ENCODE data around the gene DOCK4. TPM values are rescaled to one million over a fixed set of nuclear protein-coding genes. Genes with fewer than 3 reads are reported as not detected.

The DOCK4 gene
- total and polyA plus RNA-seq, 10 of the 15 experiments (the other 5 are each of a cell fraction or from before 2014, with no cell fraction given), result 0.03 to 0.73 (median 0.38) TPM

DNA sequence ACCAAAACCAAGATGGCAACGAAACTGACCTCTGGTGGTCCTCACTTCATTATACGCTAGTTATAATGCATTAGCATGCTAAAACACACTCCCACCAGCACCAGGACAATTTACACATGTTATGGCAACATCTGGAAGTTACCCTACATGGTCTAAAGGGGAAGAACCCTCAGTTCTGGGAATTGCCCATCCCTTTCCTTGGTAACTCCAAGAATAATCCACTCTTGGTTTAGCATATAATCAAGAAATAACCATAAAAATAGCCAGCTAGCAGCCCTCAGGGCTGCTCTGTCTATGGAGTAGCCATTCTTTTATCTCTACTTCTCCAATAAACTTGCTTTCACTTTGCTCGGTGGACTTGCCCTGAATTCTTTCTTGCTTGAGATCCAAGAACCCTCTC, 191.1 kb downstream of the DOCK4 start (continued):
- TF ChIP-seq, protein P1, sequence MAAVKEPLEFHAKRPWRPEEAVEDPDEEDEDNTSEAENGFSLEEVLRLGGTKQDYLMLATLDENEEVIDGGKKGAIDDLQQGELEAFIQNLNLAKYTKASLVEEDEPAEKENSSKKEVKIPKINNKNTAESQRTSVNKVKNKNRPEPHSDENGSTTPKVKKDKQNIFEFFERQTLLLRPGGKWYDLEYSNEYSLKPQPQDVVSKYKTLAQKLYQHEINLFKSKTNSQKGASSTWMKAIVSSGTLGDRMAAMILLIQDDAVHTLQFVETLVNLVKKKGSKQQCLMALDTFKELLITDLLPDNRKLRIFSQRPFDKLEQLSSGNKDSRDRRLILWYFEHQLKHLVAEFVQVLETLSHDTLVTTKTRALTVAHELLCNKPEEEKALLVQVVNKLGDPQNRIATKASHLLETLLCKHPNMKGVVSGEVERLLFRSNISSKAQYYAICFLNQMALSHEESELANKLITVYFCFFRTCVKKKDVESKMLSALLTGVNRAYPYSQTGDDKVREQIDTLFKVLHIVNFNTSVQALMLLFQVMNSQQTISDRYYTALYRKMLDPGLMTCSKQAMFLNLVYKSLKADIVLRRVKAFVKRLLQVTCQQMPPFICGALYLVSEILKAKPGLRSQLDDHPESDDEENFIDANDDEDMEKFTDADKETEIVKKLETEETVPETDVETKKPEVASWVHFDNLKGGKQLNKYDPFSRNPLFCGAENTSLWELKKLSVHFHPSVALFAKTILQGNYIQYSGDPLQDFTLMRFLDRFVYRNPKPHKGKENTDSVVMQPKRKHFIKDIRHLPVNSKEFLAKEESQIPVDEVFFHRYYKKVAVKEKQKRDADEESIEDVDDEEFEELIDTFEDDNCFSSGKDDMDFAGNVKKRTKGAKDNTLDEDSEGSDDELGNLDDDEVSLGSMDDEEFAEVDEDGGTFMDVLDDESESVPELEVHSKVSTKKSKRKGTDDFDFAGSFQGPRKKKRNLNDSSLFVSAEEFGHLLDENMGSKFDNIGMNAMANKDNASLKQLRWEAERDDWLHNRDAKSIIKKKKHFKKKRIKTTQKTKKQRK (IDR thresholded peaks at IDR 0.05; ENCODE audit: low read depth, low read length), result no peak
- TF ChIP-seq NFIC (IDR thresholded peaks at IDR 0.05; ENCODE audit: low read depth, low read length) (no peak), NBN (IDR thresholded peaks at IDR 0.05) (no peak), CBX5 (IDR thresholded peaks at IDR 0.05; ENCODE audit: low read depth) (no peak), MEF2A (IDR thresholded peaks at IDR 0.05; ENCODE audit: insufficient read depth, low read depth, low read length) (no peak)
- TF ChIP-seq, protein P2, sequence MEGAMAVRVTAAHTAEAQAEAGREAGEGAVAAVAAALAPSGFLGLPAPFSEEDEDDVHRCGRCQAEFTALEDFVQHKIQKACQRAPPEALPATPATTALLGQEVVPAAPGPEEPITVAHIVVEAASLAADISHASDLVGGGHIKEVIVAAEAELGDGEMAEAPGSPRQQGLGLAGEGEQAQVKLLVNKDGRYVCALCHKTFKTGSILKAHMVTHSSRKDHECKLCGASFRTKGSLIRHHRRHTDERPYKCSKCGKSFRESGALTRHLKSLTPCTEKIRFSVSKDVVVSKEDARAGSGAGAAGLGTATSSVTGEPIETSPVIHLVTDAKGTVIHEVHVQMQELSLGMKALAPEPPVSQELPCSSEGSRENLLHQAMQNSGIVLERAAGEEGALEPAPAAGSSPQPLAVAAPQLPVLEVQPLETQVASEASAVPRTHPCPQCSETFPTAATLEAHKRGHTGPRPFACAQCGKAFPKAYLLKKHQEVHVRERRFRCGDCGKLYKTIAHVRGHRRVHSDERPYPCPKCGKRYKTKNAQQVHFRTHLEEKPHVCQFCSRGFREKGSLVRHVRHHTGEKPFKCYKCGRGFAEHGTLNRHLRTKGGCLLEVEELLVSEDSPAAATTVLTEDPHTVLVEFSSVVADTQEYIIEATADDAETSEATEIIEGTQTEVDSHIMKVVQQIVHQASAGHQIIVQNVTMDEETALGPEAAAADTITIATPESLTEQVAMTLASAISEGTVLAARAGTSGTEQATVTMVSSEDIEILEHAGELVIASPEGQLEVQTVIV (IDR thresholded peaks at IDR 0.05; ENCODE audit: borderline replicate concordance, partially characterized antibody), result no peak

DNA sequence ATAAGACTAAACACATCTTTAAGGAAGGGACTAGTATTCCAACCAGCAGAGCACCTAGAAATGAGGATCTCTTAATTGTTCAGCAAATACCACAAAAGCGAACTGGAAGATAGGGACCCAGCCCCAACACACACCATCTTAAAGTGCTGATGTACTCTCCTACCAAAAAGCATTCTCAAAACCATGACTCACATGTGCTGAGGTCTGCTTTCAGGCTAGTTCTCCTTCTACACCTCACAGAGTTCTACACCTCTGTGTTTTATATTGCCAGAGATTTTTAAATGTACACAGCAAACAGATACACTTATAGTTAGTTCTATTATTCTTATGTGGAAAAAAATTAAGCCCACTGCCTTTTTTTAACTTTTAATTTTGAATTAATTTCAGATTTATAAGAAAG, 191.9 kb downstream of the DOCK4 start:
- WGBS (ENCODE audit: insufficient coverage, insufficient replicate concordance, low lambda C conversion rate, missing lambda C conversion rate), result 100% methylated on average over 1 of the region's 1 CpG
- ATAC-seq (no peak), FAIRE-seq (no peak), DNase-seq (ENCODE audit: low read depth, low spot score) (no peak)
- H3K27ac ChIP-seq (ENCODE audit: control insufficient read depth, insufficient read depth), result no peak overlapping the region
- H3K79me2 ChIP-seq (ENCODE audit: control insufficient read depth, insufficient read depth, low read length), result no peaks in the 10 kb centered on the region
- H3K9me3 ChIP-seq (replicated peaks; ENCODE audit: control insufficient read depth, insufficient read depth, low read length), result no peaks in the 10 kb centered on the region
- no peaks in the 10 kb centered on the region for H4K20me1 ChIP-seq (ENCODE audit: control insufficient read depth, insufficient read depth)
- ChIA-PET CTCF (no interaction called here), RAD21 (ENCODE audit: unreplicated experiment) (no interaction called here), POLR2A (no interaction called here), SMC1A (ENCODE audit: uncharacterized antibody, unreplicated experiment) (interaction anchor here (0.6 kb wide), 1 partner anchor 1537 kb away, joined by 3 read pairs; no protein-coding TSS in a partner anchor)
- no peak overlapping the region for H3K9ac ChIP-seq (ENCODE audit: control insufficient read depth, insufficient read depth, low read length)
- in situ Hi-C loops (cut with MboI) (no loop called here), intact Hi-C loops (cut with micrococcal nuclease; ENCODE audit: unreplicated experiment) (no loop called here)
- H2AFZ ChIP-seq (ENCODE audit: control insufficient read depth, low read depth, low read length), result no peak overlapping the region
- no peak overlapping the region for H3K4me3 ChIP-seq
- no peaks in the 10 kb centered on the region for H3K4me1 ChIP-seq (ENCODE audit: control insufficient read depth, insufficient read depth, low read length)
- BruUV-seq (replicated peaks), result no TSS peak
- peaks cover 0 to 1% of the 10 kb centered on the region in 2 experiments; a peak in 2 of 4 replicates for H3K27me3 ChIP-seq (replicated peaks in 1 of 2; ENCODE audit: control insufficient read depth in 2 of 2, insufficient read depth in 2 of 2, low read length in 1 of 2)
- no peak overlapping the region for H3K4me2 ChIP-seq (ENCODE audit: control insufficient read depth, insufficient read depth)
- H3K36me3 ChIP-seq (ENCODE audit: control insufficient read depth in 2 of 2, insufficient read depth in 2 of 2, low read length in 1 of 2), result no peaks in the 10 kb centered on the region
- TF ChIP-seq SREBF2 (IDR thresholded peaks at IDR 0.05; ENCODE audit: low read length) (no peak), MXI1 (IDR thresholded peaks at IDR 0.05; ENCODE audit: low read depth, low read length) (no peak), ATF7 (IDR thresholded peaks at IDR 0.05; ENCODE audit: low read depth) (no peak), ZNF24 (IDR thresholded peaks at IDR 0.05) (no peak), MTA2 (IDR thresholded peaks at IDR 0.05; ENCODE audit: low read depth) (no peak), NFIC (IDR thresholded peaks at IDR 0.05; ENCODE audit: low read depth, low read length) (no peak), KAT2A (conservative IDR thresholded peaks at IDR 0.05; ENCODE audit: control insufficient read depth, low read depth, low read length) (no peak), SMARCA5 (IDR thresholded peaks at IDR 0.05) (no peak), CBX5 (IDR thresholded peaks at IDR 0.05; ENCODE audit: low read depth) (no peak), SMC3 (IDR thresholded peaks at IDR 0.05; ENCODE audit: borderline replicate concordance, low read length) (no peak), KLF5 (IDR thresholded peaks at IDR 0.05; ENCODE audit: partially characterized antibody) (no peak), BACH1 (IDR thresholded peaks at IDR 0.05; ENCODE audit: borderline replicate concordance) (no peak), TARDBP (IDR thresholded peaks at IDR 0.05; ENCODE audit: borderline replicate concordance) (no peak)
- TF ChIP-seq, protein P3, sequence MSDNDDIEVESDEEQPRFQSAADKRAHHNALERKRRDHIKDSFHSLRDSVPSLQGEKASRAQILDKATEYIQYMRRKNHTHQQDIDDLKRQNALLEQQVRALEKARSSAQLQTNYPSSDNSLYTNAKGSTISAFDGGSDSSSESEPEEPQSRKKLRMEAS (IDR thresholded peaks at IDR 0.05; ENCODE audit: low read depth, low read length), result no peak
